SK-MEL-5 (cell line): Measurements from ENCODE around the gene ADAMTS7. TPM values are rescaled to one million over a fixed set of nuclear protein-coding genes. Genes with fewer than 3 reads are reported as not detected.
"Not testable (repeated sequence)": the region's sequence is repeated elsewhere in the genome, so short reads cannot be mapped to it uniquely, and the experiment has no call there.

ENCODE experiments used
- DNase-seq: peaks from one replicate; pipeline ENCODE4 v3.0.0-alpha.2; 2016; ENCODE audit warnings: low read depth, low spot score
- in situ Hi-C: cut with HindIII; loops from 2 replicates; pipeline ENCODE4 v1.10.0; 2016; ENCODE audit warnings: low sequenced_read_pairs, high pct_unique_total_duplicates, low pct_unique_long_range_greater_than_20kb
- polyA plus RNA-seq, 2 experiments: library from polyadenylated mRNA; depleted of rRNA; stranded (reverse); fragments of >200 nt; gene quantifications; 2 replicates each; pipeline ENCODE4 v1.2.3, GENCODE V29; 2015
- total RNA-seq: library from RNA; depleted of rRNA; stranded (reverse); fragments of >200 nt; shearing (Covaris generic); gene quantifications from 2 replicates; pipeline ENCODE4 v1.2.3, GENCODE V29; 2014; rRNA removed

The ADAMTS7 gene
- total RNA-seq: 1.3 and 2.0 TPM in 2 replicates
- 7.4 and 8.4 TPM in 2 replicates for polyA plus RNA-seq (2015; cell fraction: cytosol; rRNA removed)
- polyA plus RNA-seq (2015; cell fraction: nucleus; rRNA removed): 30.4 and 34.9 TPM in 2 replicates

GRCh38 chr15:78811124-78811824, at the start of gene ADAMTS7:
ADAMTS7 (minus strand) TSS chr15:78811464; CDS start chr15:78811220, 244 bp downstream.
- DNase-seq: peak; percentile 69
- in situ Hi-C loops: no loop called here

GRCh38 chr15:78859971-78860719, 48.9 kb upstream of the ADAMTS7 start:
- peak; percentile 87 for DNase-seq
- in situ Hi-C loops: no loop called here

GRCh38 chr15:78855746-78856145, 44.5 kb upstream of the ADAMTS7 start:
- DNase-seq: no peak
- in situ Hi-C loops: no loop called here

- in situ Hi-C loops: no loop called here
- DNase-seq: no peak
Measured at GRCh38 chr15:78854833-78855372, 43.6 kb upstream of the ADAMTS7 start.

GRCh38 chr15:78853500-78853899, 42.2 kb upstream of the ADAMTS7 start:
- in situ Hi-C loops: no loop called here
- DNase-seq: no peak

- in situ Hi-C loops: no loop called here
- peak; percentile 74 for DNase-seq
Measured at GRCh38 chr15:78850941-78851755, 39.9 kb upstream of the ADAMTS7 start.

- in situ Hi-C loops: no loop called here
- DNase-seq: no peak
Measured at GRCh38 chr15:78850352-78850751, 39.1 kb upstream of the ADAMTS7 start.

- DNase-seq, in situ Hi-C loops: not testable (repeated sequence)
Measured at GRCh38 chr15:78847387-78847906, 36.2 kb upstream of the ADAMTS7 start.

GRCh38 chr15:78846906-78847305, 35.6 kb upstream of the ADAMTS7 start:
- in situ Hi-C loops, DNase-seq: not testable (repeated sequence)

GRCh38 chr15:78842519-78842918, 31.3 kb upstream of the ADAMTS7 start:
- in situ Hi-C loops: no loop called here
- DNase-seq: no peak

- in situ Hi-C loops: no loop called here
- DNase-seq: no peak
Measured at GRCh38 chr15:78841891-78842290, 30.6 kb upstream of the ADAMTS7 start.

- in situ Hi-C loops: no loop called here
- DNase-seq: peak; percentile 9
Measured at GRCh38 chr15:78841376-78841706, 30.1 kb upstream of the ADAMTS7 start.

GRCh38 chr15:78840661-78841375, 29.6 kb upstream of the ADAMTS7 start:
- in situ Hi-C loops: no loop called here
- no peak for DNase-seq

GRCh38 chr15:78839151-78839550, 27.9 kb upstream of the ADAMTS7 start:
- DNase-seq, in situ Hi-C loops: not testable (repeated sequence)

GRCh38 chr15:78838489-78838888, 27.2 kb upstream of the ADAMTS7 start:
- in situ Hi-C loops: no loop called here
- no peak for DNase-seq

- in situ Hi-C loops: no loop called here
- no peak for DNase-seq
Measured at GRCh38 chr15:78837543-78837942, 26.3 kb upstream of the ADAMTS7 start.

GRCh38 chr15:78837131-78837530, 25.9 kb upstream of the ADAMTS7 start:
- no peak for DNase-seq
- in situ Hi-C loops: no loop called here
